B cell (primary cell): ENCODE data around the gene PDK2.

Source experiments
- EZH2 ChIP-seq: IDR thresholded peaks from 2 replicates; pipeline ENCODE4 v1.6.1; 2012; ENCODE audit warnings: borderline replicate concordance, low read depth, mild to moderate bottlenecking, moderate library complexity, low read length; ENCODE audit not compliant: insufficient read depth, poor library complexity, severe bottlenecking
- TF ChIP-seq, protein P1 (sequence below): fragments of 200-600 bp; IDR thresholded peaks from one replicate; pipeline ENCODE4 v1.8.0; 2022; ENCODE audit warnings: antibody characterized with exemption, mild to moderate bottlenecking

DNA sequence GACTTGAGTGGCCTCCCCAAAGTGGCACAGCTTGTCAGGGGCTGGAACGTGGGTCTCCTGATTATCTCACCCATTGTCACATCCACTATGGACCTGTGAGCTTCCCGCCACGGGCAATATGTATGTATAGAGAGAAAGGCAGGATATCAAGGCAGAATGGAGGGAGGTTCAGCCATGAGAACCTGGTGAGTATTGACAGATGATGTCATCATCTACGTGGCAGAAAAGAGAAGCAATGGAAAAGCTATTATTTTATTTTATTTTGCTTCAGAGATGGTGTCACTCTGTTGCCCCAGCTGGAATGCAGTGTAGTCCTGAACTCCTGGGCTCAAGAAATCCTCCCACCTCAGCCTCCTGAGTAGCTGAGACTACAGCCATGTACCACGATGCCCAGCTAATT, 13.4 kb upstream of the PDK2 start:
- TF ChIP-seq, protein P1, sequence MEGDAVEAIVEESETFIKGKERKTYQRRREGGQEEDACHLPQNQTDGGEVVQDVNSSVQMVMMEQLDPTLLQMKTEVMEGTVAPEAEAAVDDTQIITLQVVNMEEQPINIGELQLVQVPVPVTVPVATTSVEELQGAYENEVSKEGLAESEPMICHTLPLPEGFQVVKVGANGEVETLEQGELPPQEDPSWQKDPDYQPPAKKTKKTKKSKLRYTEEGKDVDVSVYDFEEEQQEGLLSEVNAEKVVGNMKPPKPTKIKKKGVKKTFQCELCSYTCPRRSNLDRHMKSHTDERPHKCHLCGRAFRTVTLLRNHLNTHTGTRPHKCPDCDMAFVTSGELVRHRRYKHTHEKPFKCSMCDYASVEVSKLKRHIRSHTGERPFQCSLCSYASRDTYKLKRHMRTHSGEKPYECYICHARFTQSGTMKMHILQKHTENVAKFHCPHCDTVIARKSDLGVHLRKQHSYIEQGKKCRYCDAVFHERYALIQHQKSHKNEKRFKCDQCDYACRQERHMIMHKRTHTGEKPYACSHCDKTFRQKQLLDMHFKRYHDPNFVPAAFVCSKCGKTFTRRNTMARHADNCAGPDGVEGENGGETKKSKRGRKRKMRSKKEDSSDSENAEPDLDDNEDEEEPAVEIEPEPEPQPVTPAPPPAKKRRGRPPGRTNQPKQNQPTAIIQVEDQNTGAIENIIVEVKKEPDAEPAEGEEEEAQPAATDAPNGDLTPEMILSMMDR, result no peak
- TF ChIP-seq EZH2, result no peak
